GM23248 (cell line): ENCODE measurements around the gene ARHGAP26.

Experiments
- EZH2 ChIP-seq: fragments of 200-600 bp; sonication (generic); IDR thresholded peaks from 2 replicates; pipeline ENCODE4 v1.6.1; 2018; ENCODE audit warnings: antibody characterized with exemption, mild to moderate bottlenecking; ENCODE audit not compliant: insufficient read depth, poor library complexity, severe bottlenecking
- EZH2phosphoT487 ChIP-seq: fragments of 200-600 bp; sonication (generic); IDR thresholded peaks from 2 replicates; pipeline ENCODE4 v1.6.1; 2018; ENCODE audit warnings: antibody characterized with exemption, moderate library complexity, mild to moderate bottlenecking, low read depth; ENCODE audit not compliant: insufficient read depth

GRCh38 chr5:142947427-142947709, 177.2 kb downstream of the ARHGAP26 start:
- no peak for TF ChIP-seq EZH2phosphoT487
- no peak for TF ChIP-seq EZH2
